ENCODE measurements around the gene FMNL3. TPM values are rescaled to one million over a fixed set of nuclear protein-coding genes. Genes with fewer than 3 reads are reported as not detected.

The FMNL3 gene
- total RNA-seq, 6 experiments from 2014 or later, result 2.1 to 4.9 (median 2.9) TPM

- no peak for ATAC-seq
- no peak for DNase-seq
- Histone ChIP-seq H3K27me3 (no peaks in the 10 kb centered on the region), H3K9me3 (no peaks in the 10 kb centered on the region), H3K4me3 (no peak overlapping the region), H3K36me3 (no peaks in the 10 kb centered on the region), H3K4me1 (no peaks in the 10 kb centered on the region), H3K27ac (no peak overlapping the region)
- 33% methylated on average over 3 of the region's 3 CpGs for WGBS (ENCODE audit: insufficient coverage, low coverage, low lambda C conversion rate, missing lambda C conversion rate)
- intact Hi-C loops (cut with DNase I), result no loop called here
- TF ChIP-seq, protein P1, sequence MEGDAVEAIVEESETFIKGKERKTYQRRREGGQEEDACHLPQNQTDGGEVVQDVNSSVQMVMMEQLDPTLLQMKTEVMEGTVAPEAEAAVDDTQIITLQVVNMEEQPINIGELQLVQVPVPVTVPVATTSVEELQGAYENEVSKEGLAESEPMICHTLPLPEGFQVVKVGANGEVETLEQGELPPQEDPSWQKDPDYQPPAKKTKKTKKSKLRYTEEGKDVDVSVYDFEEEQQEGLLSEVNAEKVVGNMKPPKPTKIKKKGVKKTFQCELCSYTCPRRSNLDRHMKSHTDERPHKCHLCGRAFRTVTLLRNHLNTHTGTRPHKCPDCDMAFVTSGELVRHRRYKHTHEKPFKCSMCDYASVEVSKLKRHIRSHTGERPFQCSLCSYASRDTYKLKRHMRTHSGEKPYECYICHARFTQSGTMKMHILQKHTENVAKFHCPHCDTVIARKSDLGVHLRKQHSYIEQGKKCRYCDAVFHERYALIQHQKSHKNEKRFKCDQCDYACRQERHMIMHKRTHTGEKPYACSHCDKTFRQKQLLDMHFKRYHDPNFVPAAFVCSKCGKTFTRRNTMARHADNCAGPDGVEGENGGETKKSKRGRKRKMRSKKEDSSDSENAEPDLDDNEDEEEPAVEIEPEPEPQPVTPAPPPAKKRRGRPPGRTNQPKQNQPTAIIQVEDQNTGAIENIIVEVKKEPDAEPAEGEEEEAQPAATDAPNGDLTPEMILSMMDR (IDR thresholded peaks at IDR 0.05), result no peak
- TF ChIP-seq POLR2A (IDR thresholded peaks at IDR 0.05), result no peak
Measured at GRCh38 chr12:49692851-49693250, 14.4 kb downstream of the FMNL3 start.

GRCh38 chr12:49689785-49690184, 17.4 kb downstream of the FMNL3 start:
- no peaks in the 10 kb centered on the region for H3K27me3 ChIP-seq
- intact Hi-C loops (cut with DNase I), result no loop called here
- no peak for ATAC-seq

GRCh38 chr12:49689237-49689636, 18.0 kb downstream of the FMNL3 start:
- Histone ChIP-seq H3K4me3 (no peak overlapping the region), H3K27ac (no peak overlapping the region), H3K36me3 (no peaks in the 10 kb centered on the region), H3K4me1 (no peaks in the 10 kb centered on the region), H3K9me3 (no peaks in the 10 kb centered on the region), H3K27me3 (no peaks in the 10 kb centered on the region)
- intact Hi-C loops (cut with DNase I), result no loop called here
- ATAC-seq, result no peak
- DNase-seq, result no peak
- WGBS (ENCODE audit: insufficient coverage, low coverage, low lambda C conversion rate, missing lambda C conversion rate), result 88% methylated on average over 2 of the region's 2 CpGs
- TF ChIP-seq POLR2A (IDR thresholded peaks at IDR 0.05), result no peak
- TF ChIP-seq, protein P1 (IDR thresholded peaks at IDR 0.05), result no peak

More at GRCh38 chr12:49689785-49690184, 17.4 kb downstream of the FMNL3 start:
- no peaks in the 10 kb centered on the region for H3K4me1 ChIP-seq
- no peak for DNase-seq
- H3K27ac ChIP-seq, result no peak overlapping the region
- no peak overlapping the region for H3K4me3 ChIP-seq
- no peaks in the 10 kb centered on the region for H3K9me3 ChIP-seq
- TF ChIP-seq, protein P1 (IDR thresholded peaks at IDR 0.05), result no peak
- no peak for TF ChIP-seq POLR2A (IDR thresholded peaks at IDR 0.05)
- H3K36me3 ChIP-seq, result no peaks in the 10 kb centered on the region

GRCh38 chr12:49687941-49688340, 19.3 kb downstream of the FMNL3 start:
- Histone ChIP-seq H3K36me3 (no peaks in the 10 kb centered on the region), H3K9me3 (no peaks in the 10 kb centered on the region), H3K27me3 (no peaks in the 10 kb centered on the region), H3K4me1 (no peaks in the 10 kb centered on the region), H3K4me3 (no peak overlapping the region), H3K27ac (no peak overlapping the region)
- ATAC-seq (no peak), DNase-seq (no peak)
- intact Hi-C loops (cut with DNase I), result no loop called here
- no peak for TF ChIP-seq POLR2A (IDR thresholded peaks at IDR 0.05)
- 100% methylated on average over 1 of the region's 2 CpGs for WGBS (ENCODE audit: insufficient coverage, low coverage, low lambda C conversion rate, missing lambda C conversion rate)

GRCh38 chr12:49684310-49684854, 22.8 kb downstream of the FMNL3 start:
- Histone ChIP-seq H3K36me3 (no peaks in the 10 kb centered on the region), H3K4me1 (no peaks in the 10 kb centered on the region), H3K27ac (no peak overlapping the region), H3K9me3 (no peaks in the 10 kb centered on the region), H3K27me3 (no peaks in the 10 kb centered on the region), H3K4me3 (no peak overlapping the region)
- intact Hi-C loops (cut with DNase I), result no loop called here
- 92% methylated on average over 4 of the region's 5 CpGs for WGBS (ENCODE audit: insufficient coverage, low coverage, low lambda C conversion rate, missing lambda C conversion rate)
- TF ChIP-seq, protein P1 (IDR thresholded peaks at IDR 0.05), result no peak
- TF ChIP-seq POLR2A (IDR thresholded peaks at IDR 0.05), result no peak
- DNase-seq, result no peak
- no peak for ATAC-seq

Data from right lobe of liver (tissue), 6 donors.